B cell (primary cell): Measurements from ENCODE around the gene ATXN1. TPM values are rescaled to one million over a fixed set of nuclear protein-coding genes. Genes with fewer than 3 reads are reported as not detected.

Experiments
- ATAC-seq: fragments of 200-7000 bp; cut with Tn5 transposase; one replicate; pipeline ENCODE4 v1.10.0; 2021; ENCODE audit warnings: low read depth, mild to moderate bottlenecking, moderate number of reproducible peaks, moderate library complexity
- CTCF ChIA-PET: fragments of 350-600 bp; sonication (Branson Sonifier 250); formaldehyde crosslinking; loops from one replicate; lab custom pipeline; 2021; ENCODE audit warnings: antibody characterized with exemption, inconsistent platforms; lab: Charles Lee
- POLR2A ChIA-PET: fragments of 350-600 bp; sonication (Branson Sonifier 250); formaldehyde crosslinking; loops from one replicate; lab custom pipeline; 2021; ENCODE audit warnings: antibody characterized with exemption; lab: Charles Lee
- DNase-seq: peaks from one replicate; pipeline ENCODE4 v3.0.0; 2013
- H2AFZ ChIP-seq: 2 replicates; pipeline ENCODE4 v1.6.1; 2012; ENCODE audit warnings: mild to moderate bottlenecking, low read depth, low read length; ENCODE audit not compliant: insufficient read depth, poor library complexity, severe bottlenecking
- H3K27ac ChIP-seq, 2 donors: 1 replicate in 1 of 2; 2 replicates in 1 of 2; pipeline ENCODE4 v1.5.1; 2012 to 2013; ENCODE audit warnings: low read length in 2 of 2, mild to moderate bottlenecking in 2 of 2, moderate library complexity in 1 of 2
- H3K27me3 ChIP-seq, 4 experiments: fragments of 200-600 bp in 1 of 4; sonication (generic) in 1 of 4; replicated peaks in 1 of 4; 1 replicate in 2 of 4; 2 replicates in 2 of 4; pipeline versions ENCODE4 v1.6.1 to v1.7.0; 2013 to 2016; ENCODE audit warnings: low read length in 3 of 4, mild to moderate bottlenecking in 2 of 4, mixed read lengths in 1 of 4, moderate library complexity in 1 of 4; ENCODE audit not compliant: insufficient read depth in 4 of 4, control insufficient read depth in 3 of 4; ENCODE audit errors: control extremely low read depth in 1 of 4
- H3K36me3 ChIP-seq, 2 experiments: replicated peaks in 1 of 2; 1 replicate in 1 of 2; 2 replicates in 1 of 2; pipeline versions ENCODE4 v1.6.1 to v1.7.1; 2013; ENCODE audit warnings: low read length in 1 of 2; ENCODE audit not compliant: insufficient read depth in 2 of 2, control insufficient read depth in 1 of 2; ENCODE audit errors: control extremely low read depth in 1 of 2, extremely low read depth in 1 of 2
- H3K4me1 ChIP-seq, 2 donors: fragments of 200-600 bp in 1 of 2; sonication (generic) in 1 of 2; 1 replicate in 1 of 2; 2 replicates in 1 of 2; pipeline versions ENCODE4 v1.5.1 to v1.6.1; 2013 to 2017; ENCODE audit warnings: low read length in 2 of 2; ENCODE audit not compliant: control insufficient read depth in 2 of 2, insufficient read depth in 2 of 2
- H3K4me2 ChIP-seq: replicated peaks from 2 replicates; pipeline ENCODE3; 2012; ENCODE audit warnings: mild to moderate bottlenecking, low read depth, low read length; ENCODE audit not compliant: poor library complexity, severe bottlenecking
- H3K4me3 ChIP-seq, 5 experiments: fragments of 200-600 bp in 1 of 5; sonication (generic) in 1 of 5; 1 replicate in 3 of 5; 2 replicates in 2 of 5; pipeline versions ENCODE4 v1.5.1 to v1.7.0; 2011 to 2016; ENCODE audit warnings: low read length in 4 of 5, mild to moderate bottlenecking in 4 of 5, low read depth in 2 of 5, control low read depth in 1 of 5, moderate library complexity in 1 of 5; ENCODE audit not compliant: insufficient read depth in 1 of 5; ENCODE audit errors: control extremely low read depth in 1 of 5, extremely low read depth in 1 of 5
- H3K79me2 ChIP-seq: fragments of 200-600 bp; sonication (generic); one replicate; pipeline ENCODE4 v1.6.0; 2016; ENCODE audit warnings: low read length; ENCODE audit not compliant: control insufficient read depth, insufficient read depth
- H3K9ac ChIP-seq: fragments of 200-600 bp; sonication (generic); 2 replicates; pipeline ENCODE4 v1.6.1; 2017; ENCODE audit warnings: mild to moderate bottlenecking, low read length, moderate library complexity
- H3K9me3 ChIP-seq, 3 donors: one replicate each; pipeline versions ENCODE4 v1.6.1 to v1.7.1; 2013; ENCODE audit warnings: low read length in 2 of 3; ENCODE audit not compliant: control insufficient read depth in 2 of 3, insufficient read depth in 1 of 3; ENCODE audit errors: control extremely low read depth in 1 of 3
- H4K20me1 ChIP-seq: 2 replicates; pipeline ENCODE4 v1.6.0; 2012; ENCODE audit warnings: mild to moderate bottlenecking, low read length; ENCODE audit not compliant: insufficient read depth, control insufficient read depth, poor library complexity, severe bottlenecking
- H3K27ac Mint-ChIP-seq: one replicate; pipeline ENCODE4 v1.8.0; 2021; ENCODE audit warnings: mixed read lengths
- H3K27me3 Mint-ChIP-seq: one replicate; pipeline ENCODE4 v1.8.0; 2021; ENCODE audit warnings: mixed read lengths
- H3K4me1 Mint-ChIP-seq: one replicate; pipeline ENCODE4 v1.8.0; 2021; ENCODE audit warnings: mixed read lengths
- H3K4me3 Mint-ChIP-seq: one replicate; pipeline ENCODE4 v1.8.0; 2021; ENCODE audit warnings: mixed read lengths
- H3K9me3 Mint-ChIP-seq: one replicate; pipeline ENCODE4 v1.8.0; 2022; ENCODE audit warnings: mixed read lengths; ENCODE audit not compliant: insufficient read depth
- CTCF ChIP-seq: fragments of 200-600 bp; IDR thresholded peaks from one replicate; pipeline ENCODE4 v1.8.0; 2022; ENCODE audit warnings: antibody characterized with exemption, mild to moderate bottlenecking
- EZH2 ChIP-seq: IDR thresholded peaks from 2 replicates; pipeline ENCODE4 v1.6.1; 2012; ENCODE audit warnings: borderline replicate concordance, low read depth, mild to moderate bottlenecking, moderate library complexity, low read length; ENCODE audit not compliant: insufficient read depth, poor library complexity, severe bottlenecking
- WGBS: methylation state at CpG from one replicate; pipeline ENCODE4 v1.1.5; 2013; ENCODE audit warnings: missing lambda C conversion rate; ENCODE audit not compliant: insufficient coverage; 5-methylcytosine and 5-hydroxymethylcytosine counted together
- intact Hi-C: fragments of 100-400 bp; cut with micrococcal nuclease; formaldehyde crosslinking; loops from one replicate; pipeline ENCODE4 v1.10.0; 2022
- polyA plus RNA-seq: library from polyadenylated mRNA; depleted of rRNA; stranded (reverse); fragments of >200 nt; gene quantifications from 2 replicates; pipeline ENCODE4 v1.2.3, GENCODE V29; 2012
- total RNA-seq, 2 donors: library from RNA; stranded (reverse); fragments of 120-200 nt in 1 of 2; gene quantifications; 1 replicate in 1 of 2; 2 replicates in 1 of 2; pipeline versions ENCODE4 v1.2.3 to v1.2.4, GENCODE V29; 2013 to 2022

ATXN1 gene
- total and polyA plus RNA-seq, 2 donors (not counting 1 experiment from before 2014, with no cell fraction given) = 5.7 to 63.8 TPM

- H3K4me3 ChIP-seq = no peak overlapping the region
- H4K20me1 ChIP-seq = no peaks in the 10 kb centered on the region
- 92% methylated on average over 4 of the region's 5 CpGs for WGBS
- TF ChIP-seq CTCF (no peak), EZH2 (no peak)
- Mint-ChIP-seq H3K9me3 (peaks cover 2% of the 10 kb centered on the region), H3K4me3 (no peak overlapping the region), H3K27ac (no peak overlapping the region), H3K27me3 (peaks cover 16% of the 10 kb centered on the region), H3K4me1 (no peaks in the 10 kb centered on the region)
- peaks cover 0 to 4% (median 0%) of the 10 kb centered on the region in 4 experiments for H3K27me3 ChIP-seq
- H2AFZ ChIP-seq = no peak overlapping the region
- H3K9me3 ChIP-seq = peaks cover 0 to 4% (median 0%) of the 10 kb centered on the region in 3 donors
- no peak overlapping the region for H3K27ac ChIP-seq
- H3K79me2 ChIP-seq = no peaks in the 10 kb centered on the region
- POLR2A ChIA-PET = interaction anchor here (0.5 kb wide), 1 partner anchor 462 kb away, joined by 5 read pairs; no protein-coding TSS in a partner anchor
- CTCF ChIA-PET = interaction anchor here (1.1 to 1.8 kb wide), 2 partner anchors 7 to 15 kb away, joined by 3 to 5 read pairs; no protein-coding TSS in a partner anchor
- H3K9ac ChIP-seq = no peak overlapping the region
- DNase-seq (no peak), ATAC-seq (no peak)
- H3K36me3 ChIP-seq = no peaks in the 10 kb centered on the region
- intact Hi-C loops = no loop called here
- no peaks in the 10 kb centered on the region for H3K4me1 ChIP-seq
- H3K4me2 ChIP-seq = no peak overlapping the region
These were observed 17.3 kb upstream of the ATXN1 start for GRCh38 chr6:16778521-16778920.

- Histone ChIP-seq H3K4me2 (no peak overlapping the region), H3K36me3 (no peaks in the 10 kb centered on the region), H3K27me3 (peaks cover 0 to 4% (median 0%) of the 10 kb centered on the region in 4 experiments), H2AFZ (no peak overlapping the region), H3K9ac (no peak overlapping the region), H4K20me1 (no peaks in the 10 kb centered on the region), H3K79me2 (no peaks in the 10 kb centered on the region), H3K4me3 (no peak overlapping the region), H3K9me3 (peaks cover 0 to 4% (median 0%) of the 10 kb centered on the region in 3 donors), H3K27ac (no peak overlapping the region), H3K4me1 (no peaks in the 10 kb centered on the region)
- ChIA-PET POLR2A (no interaction called here), CTCF (no interaction called here)
- no peak overlapping the region for H3K4me3 Mint-ChIP-seq
- WGBS = 86% methylated on average over 4 of the region's 5 CpGs
- no peak overlapping the region for H3K27ac Mint-ChIP-seq
- intact Hi-C loops = no loop called here
- peaks cover 2% of the 10 kb centered on the region for H3K9me3 Mint-ChIP-seq
- peaks cover 16% of the 10 kb centered on the region for H3K27me3 Mint-ChIP-seq
- no peaks in the 10 kb centered on the region for H3K4me1 Mint-ChIP-seq
- no peak for TF ChIP-seq EZH2
- TF ChIP-seq CTCF = no peak
- no peak for ATAC-seq
- no peak for DNase-seq
These were observed 16.5 kb upstream of the ATXN1 start for GRCh38 chr6:16777794-16778193.
